Neural crest cell (in vitro differentiated cells): ENCODE results near the gene PKLR. TPM values are rescaled to one million over a fixed set of nuclear protein-coding genes. Genes with fewer than 3 reads are reported as not detected.
A peak's percentile ranks its signal among the peaks of the same experiment; 100 is the strongest.
"Not testable (repeated sequence)": the region's sequence is repeated elsewhere in the genome, so short reads cannot be mapped to it uniquely, and the experiment has no call there.

ENCODE experiments used
- DNase-seq: peaks from one replicate; pipeline ENCODE4 v3.0.0; 2021; ENCODE audit warnings: low read depth, mixed read lengths, low spot score
- H3K27ac Mint-ChIP-seq: one replicate; pipeline ENCODE4 v1.8.0; 2021; ENCODE audit warnings: mild to moderate bottlenecking, mixed read lengths; ENCODE audit not compliant: unreplicated experiment
- H3K27me3 Mint-ChIP-seq: 2 replicates; pipeline ENCODE4 v1.8.0; 2021; ENCODE audit warnings: low read depth, mild to moderate bottlenecking, mixed read lengths
- H3K36me3 Mint-ChIP-seq: 2 replicates; pipeline ENCODE4 v1.8.0; 2021; ENCODE audit warnings: low read depth, mild to moderate bottlenecking, mixed read lengths
- H3K4me1 Mint-ChIP-seq: 2 replicates; pipeline ENCODE4 v1.8.0; 2021; ENCODE audit warnings: mixed read lengths
- H3K4me3 Mint-ChIP-seq: one replicate; pipeline ENCODE4 v1.8.0; 2021; ENCODE audit warnings: mild to moderate bottlenecking, mixed read lengths
- H3K9me3 Mint-ChIP-seq: 2 replicates; pipeline ENCODE4 v1.8.0; 2021; ENCODE audit warnings: mixed read lengths
- CTCF ChIP-seq: fragments of 200-600 bp; sonication (generic); conservative IDR thresholded peaks from 2 replicates; pipeline ENCODE4 v1.5.0; 2021; ENCODE audit warnings: antibody characterized with exemption, mild to moderate bottlenecking
- total RNA-seq: library from RNA; stranded (reverse); gene quantifications from 2 replicates; pipeline ENCODE4 v1.2.1, GENCODE V29; 2021

PKLR gene
- total RNA-seq, 1 donor from 2014 or later = not detected

GRCh38 chr1:155253208-155253607, 48.0 kb downstream of the PKLR start:
- Mint-ChIP-seq H3K36me3 (peaks cover 6% of the 10 kb centered on the region), H3K4me3 (peak overlapping the region; percentile 88), H3K9me3 (no peaks in the 10 kb centered on the region), H3K27me3 (no peaks in the 10 kb centered on the region), H3K4me1 (peaks cover 50% of the 10 kb centered on the region), H3K27ac (peak overlapping the region; percentile 93)
- no peak for TF ChIP-seq CTCF
- no peak for DNase-seq

DNA sequence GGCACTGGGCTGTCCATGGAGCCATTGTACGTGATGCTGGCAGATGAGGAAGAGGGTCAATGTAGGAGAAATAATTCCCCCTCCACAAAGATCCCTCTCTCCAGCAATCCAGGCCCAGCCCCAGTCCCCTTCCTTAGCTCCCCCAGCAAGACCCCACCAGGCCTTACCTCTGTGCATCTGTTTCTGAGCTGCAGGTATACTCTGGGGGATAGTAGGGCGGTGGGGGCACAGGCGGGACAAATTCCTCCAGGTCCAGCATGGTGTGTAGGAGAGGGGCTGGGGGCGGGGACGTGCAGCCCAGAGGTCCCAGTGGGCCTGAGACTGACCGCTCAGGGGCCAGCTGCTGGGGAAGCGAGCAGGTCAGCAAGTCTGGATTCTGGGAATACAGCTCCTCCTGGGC, 49.7 kb downstream of the PKLR start:
- no peak for TF ChIP-seq CTCF
- Mint-ChIP-seq H3K9me3 (no peaks in the 10 kb centered on the region), H3K4me1 (peaks cover 40% of the 10 kb centered on the region), H3K27ac (no peak overlapping the region), H3K4me3 (peak overlapping the region; percentile 91), H3K36me3 (peaks cover under 1% of the 10 kb centered on the region), H3K27me3 (no peaks in the 10 kb centered on the region)
- no peak for DNase-seq

- H3K9me3 Mint-ChIP-seq = no peaks in the 10 kb centered on the region
- H3K36me3 Mint-ChIP-seq = peaks cover 6% of the 10 kb centered on the region
- peaks cover 39% of the 10 kb centered on the region for H3K4me1 Mint-ChIP-seq
- TF ChIP-seq CTCF = peak; percentile 100
- peak overlapping the region; percentile 91 for H3K4me3 Mint-ChIP-seq
- peak overlapping the region; percentile 84 for H3K27ac Mint-ChIP-seq
- H3K27me3 Mint-ChIP-seq = no peaks in the 10 kb centered on the region
- DNase-seq = peak; percentile 99
Measured at GRCh38 chr1:155250633-155251449, 50.4 kb downstream of the PKLR start.

DNA sequence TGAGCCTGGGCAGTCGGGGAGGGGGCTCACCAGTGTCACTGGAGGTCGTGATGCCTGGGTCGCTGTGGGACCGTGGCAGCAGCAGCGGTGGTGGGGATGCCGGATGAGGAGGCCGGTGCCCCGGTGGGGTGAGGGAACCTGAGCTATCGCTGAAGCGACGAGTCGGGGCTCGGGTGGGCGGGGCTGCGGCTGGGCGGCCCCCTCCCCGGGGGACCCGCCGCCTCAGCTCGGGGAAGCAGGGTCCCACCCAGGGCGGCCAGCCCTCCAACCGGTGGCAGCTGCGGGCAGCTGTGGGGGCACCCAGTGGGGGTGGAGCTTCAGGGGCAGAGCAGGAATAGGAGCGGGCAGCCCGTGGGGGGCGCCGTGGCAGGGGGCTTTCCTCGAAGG, 51.0 kb downstream of the PKLR start:
- no peak for TF ChIP-seq CTCF
- no peaks in the 10 kb centered on the region for H3K9me3 Mint-ChIP-seq
- peak overlapping the region; percentile 50 for H3K27ac Mint-ChIP-seq
- DNase-seq = no peak
- H3K27me3 Mint-ChIP-seq = no peaks in the 10 kb centered on the region
- peaks cover 38% of the 10 kb centered on the region for H3K4me1 Mint-ChIP-seq
- no peak overlapping the region for H3K4me3 Mint-ChIP-seq
- H3K36me3 Mint-ChIP-seq = peaks cover 8% of the 10 kb centered on the region

- H3K36me3 Mint-ChIP-seq = peaks cover 8% of the 10 kb centered on the region
- H3K4me1 Mint-ChIP-seq = peaks cover 41% of the 10 kb centered on the region
- no peak for TF ChIP-seq CTCF
- no peak overlapping the region for H3K4me3 Mint-ChIP-seq
- no peaks in the 10 kb centered on the region for H3K27me3 Mint-ChIP-seq
- H3K27ac Mint-ChIP-seq = no peak overlapping the region
- H3K9me3 Mint-ChIP-seq = no peaks in the 10 kb centered on the region
- DNase-seq = no peak
Measured at GRCh38 chr1:155247667-155248553, 53.3 kb downstream of the PKLR start.

- H3K36me3 Mint-ChIP-seq, H3K9me3 Mint-ChIP-seq, H3K27me3 Mint-ChIP-seq, DNase-seq, H3K27ac Mint-ChIP-seq: not testable (repeated sequence)
- H3K4me3 Mint-ChIP-seq = peak overlapping the region; percentile 28
- H3K4me1 Mint-ChIP-seq = peaks cover 39% of the 10 kb centered on the region
Measured at GRCh38 chr1:155246796-155247195, 54.4 kb downstream of the PKLR start.
